ENCODE results near the gene MACROD2. TPM values are rescaled to one million over a fixed set of nuclear protein-coding genes. Genes with fewer than 3 reads are reported as not detected.

Gene MACROD2
- total RNA-seq, 4 donors from 2014 or later, result 2.1 to 28.1 (median 12.6) TPM

DNA sequence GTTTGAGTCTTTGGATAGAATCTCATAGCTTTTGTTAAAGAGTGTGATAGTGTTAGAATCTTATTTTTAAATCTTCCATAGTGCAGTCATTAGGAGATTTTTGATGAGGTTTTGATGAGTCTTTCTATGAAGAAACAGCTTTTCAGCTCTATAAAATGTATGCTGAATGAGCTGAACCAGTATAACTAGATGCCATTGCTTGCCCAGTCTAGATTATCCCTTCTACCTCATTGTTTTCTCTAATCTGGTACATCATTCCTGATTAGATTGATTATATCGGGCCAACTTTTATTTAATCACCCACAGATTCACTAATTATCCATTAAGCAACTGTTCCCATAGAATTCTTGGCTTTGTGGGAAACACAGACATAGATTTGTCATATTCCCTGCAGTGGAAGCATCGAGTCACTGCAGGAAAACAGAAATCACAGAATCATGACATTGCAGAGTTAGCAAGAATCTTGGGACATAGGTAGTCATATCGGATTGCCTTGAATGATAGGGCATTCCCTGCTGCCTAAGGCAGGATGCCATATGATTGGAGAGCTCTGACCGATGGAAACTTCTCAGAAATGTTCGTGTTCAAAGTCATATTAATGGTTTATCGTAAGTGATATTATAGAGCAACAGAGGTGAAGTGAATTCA is 1224.8 kb downstream of the MACROD2 start:
- no peaks in the 10 kb centered on the region for H3K4me1 ChIP-seq

DNA sequence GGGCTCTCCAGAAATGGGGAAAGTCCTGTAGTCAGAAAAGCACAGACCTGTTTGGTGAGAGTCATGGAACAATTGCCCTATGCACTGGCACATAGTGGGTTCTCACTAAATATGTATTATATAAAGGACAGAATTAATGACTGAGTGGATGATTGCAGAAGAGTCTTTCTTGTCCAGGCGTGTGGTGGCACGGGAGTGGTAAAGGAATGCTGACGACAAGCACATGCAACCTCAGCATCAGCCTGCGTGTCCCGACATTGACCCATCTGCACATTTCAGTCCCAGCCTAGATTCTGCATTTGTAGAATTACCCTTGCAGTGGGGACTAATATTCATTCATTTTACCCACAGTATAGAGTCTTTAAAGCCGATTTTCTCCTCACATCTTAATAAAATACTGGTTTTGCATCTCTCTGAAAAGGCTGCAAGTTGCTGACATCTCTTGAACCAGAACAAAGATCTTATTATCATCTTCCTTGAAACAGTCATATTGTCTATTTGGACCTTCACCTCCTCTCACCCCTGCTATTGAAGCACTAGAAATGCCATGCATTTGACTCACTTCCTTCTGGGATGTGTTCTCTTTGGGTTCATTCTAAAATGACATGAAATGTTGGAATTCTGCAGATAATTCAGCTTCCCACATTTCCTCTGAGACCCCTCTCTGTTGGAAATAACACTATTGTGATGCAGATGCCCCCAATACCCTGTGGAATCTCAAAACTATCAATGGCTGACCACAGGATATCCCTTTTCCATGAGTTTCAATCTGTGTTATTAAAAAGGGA is 1225.7 kb downstream of the MACROD2 start:
- H3K9me3 ChIP-seq, result no peaks in the 10 kb centered on the region
- H3K4me1 ChIP-seq, result no peaks in the 10 kb centered on the region
- DNase-seq, result no peak
- no peaks in the 10 kb centered on the region for H3K36me3 ChIP-seq
- H3K27me3 ChIP-seq, result no peaks in the 10 kb centered on the region
- intact Hi-C loops (cut with DNase I; ENCODE audit: low total_unique reads), result no loop called here
- no peak overlapping the region for H3K4me3 ChIP-seq
- H3K27ac ChIP-seq, result no peak overlapping the region
- TF ChIP-seq, protein P1, sequence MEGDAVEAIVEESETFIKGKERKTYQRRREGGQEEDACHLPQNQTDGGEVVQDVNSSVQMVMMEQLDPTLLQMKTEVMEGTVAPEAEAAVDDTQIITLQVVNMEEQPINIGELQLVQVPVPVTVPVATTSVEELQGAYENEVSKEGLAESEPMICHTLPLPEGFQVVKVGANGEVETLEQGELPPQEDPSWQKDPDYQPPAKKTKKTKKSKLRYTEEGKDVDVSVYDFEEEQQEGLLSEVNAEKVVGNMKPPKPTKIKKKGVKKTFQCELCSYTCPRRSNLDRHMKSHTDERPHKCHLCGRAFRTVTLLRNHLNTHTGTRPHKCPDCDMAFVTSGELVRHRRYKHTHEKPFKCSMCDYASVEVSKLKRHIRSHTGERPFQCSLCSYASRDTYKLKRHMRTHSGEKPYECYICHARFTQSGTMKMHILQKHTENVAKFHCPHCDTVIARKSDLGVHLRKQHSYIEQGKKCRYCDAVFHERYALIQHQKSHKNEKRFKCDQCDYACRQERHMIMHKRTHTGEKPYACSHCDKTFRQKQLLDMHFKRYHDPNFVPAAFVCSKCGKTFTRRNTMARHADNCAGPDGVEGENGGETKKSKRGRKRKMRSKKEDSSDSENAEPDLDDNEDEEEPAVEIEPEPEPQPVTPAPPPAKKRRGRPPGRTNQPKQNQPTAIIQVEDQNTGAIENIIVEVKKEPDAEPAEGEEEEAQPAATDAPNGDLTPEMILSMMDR (IDR thresholded peaks at IDR 0.05), result no peak
- no peak for TF ChIP-seq POLR2A (IDR thresholded peaks at IDR 0.05)

More for the DNA sequence above, 1224.8 kb downstream of the MACROD2 start:
- Histone ChIP-seq H3K9me3 (no peaks in the 10 kb centered on the region), H3K36me3 (no peaks in the 10 kb centered on the region), H3K4me3 (no peak overlapping the region), H3K27me3 (no peaks in the 10 kb centered on the region), H3K27ac (no peak overlapping the region)
- no peak for DNase-seq
- TF ChIP-seq POLR2A (IDR thresholded peaks at IDR 0.05), result no peak
- TF ChIP-seq, protein P1 (IDR thresholded peaks at IDR 0.05), result no peak
- intact Hi-C loops (cut with DNase I; ENCODE audit: low total_unique reads), result no loop called here

DNA sequence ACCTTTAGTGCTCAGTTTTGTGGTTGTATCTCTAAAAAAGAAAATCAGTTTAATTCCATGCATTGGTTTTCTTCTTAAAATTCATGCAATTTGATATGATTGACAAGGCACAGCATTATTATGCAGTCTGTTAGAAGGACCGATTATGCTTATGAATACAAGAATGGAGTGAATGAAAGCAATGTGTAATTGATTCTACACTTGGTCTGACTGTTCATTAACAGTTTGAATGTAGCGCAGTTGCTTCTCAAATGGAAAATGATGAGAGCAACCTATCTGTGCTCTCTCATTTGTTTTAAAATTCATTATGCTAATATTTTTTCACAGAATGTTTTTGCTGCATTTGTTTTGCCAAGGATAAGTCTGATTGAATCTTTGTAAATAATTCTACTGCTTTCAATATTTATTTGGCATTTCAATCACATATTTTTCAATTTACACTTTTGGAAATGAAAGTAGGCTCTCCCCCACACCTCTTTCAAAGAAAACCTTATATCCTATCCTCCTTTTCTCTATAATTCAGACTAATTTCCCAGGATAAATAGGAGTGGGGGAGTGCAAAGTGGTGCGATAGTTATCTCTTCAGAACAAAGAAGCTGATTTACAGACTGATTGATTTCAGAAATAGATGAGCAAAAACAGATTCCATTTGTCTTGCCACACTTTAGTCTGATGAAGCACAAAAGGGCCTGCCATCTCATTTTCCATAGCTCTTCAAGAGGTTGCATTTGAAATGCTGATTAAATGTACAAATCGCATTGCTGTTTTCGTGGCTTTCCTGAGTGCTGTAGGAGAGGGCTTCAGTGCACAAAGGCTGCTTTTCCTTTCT is 1227.4 kb downstream of the MACROD2 start:
- no peaks in the 10 kb centered on the region for H3K27me3 ChIP-seq
- TF ChIP-seq, protein P1 (IDR thresholded peaks at IDR 0.05), result no peak
- TF ChIP-seq POLR2A (IDR thresholded peaks at IDR 0.05), result no peak
- no peak overlapping the region for H3K27ac ChIP-seq
- DNase-seq, result no peak
- H3K4me1 ChIP-seq, result no peaks in the 10 kb centered on the region
- no peaks in the 10 kb centered on the region for H3K36me3 ChIP-seq
- no peaks in the 10 kb centered on the region for H3K9me3 ChIP-seq
- H3K4me3 ChIP-seq, result no peak overlapping the region
- intact Hi-C loops (cut with DNase I; ENCODE audit: low total_unique reads), result no loop called here

DNA sequence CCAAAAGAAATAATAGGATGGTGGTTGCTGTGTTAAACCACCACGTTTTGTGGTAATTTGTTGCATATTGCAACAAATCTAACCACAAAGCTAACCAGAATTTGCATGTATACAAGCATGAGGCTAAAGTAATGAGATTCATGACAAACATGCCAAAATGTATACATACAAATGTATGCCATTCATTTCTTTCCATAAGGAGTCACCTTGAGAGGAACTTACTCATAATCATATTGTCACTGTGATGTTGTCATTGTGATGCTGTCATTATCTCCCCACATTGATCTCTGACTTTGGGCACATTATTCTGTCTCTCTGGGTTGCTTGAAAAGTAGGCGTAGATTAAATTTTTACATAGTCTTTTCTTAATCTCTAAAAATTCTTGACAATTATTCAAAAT is 1228.9 kb downstream of the MACROD2 start:
- intact Hi-C loops (cut with DNase I; ENCODE audit: low total_unique reads), result no loop called here
- H3K4me3 ChIP-seq, result no peak overlapping the region

More for the DNA sequence above, 1228.9 kb downstream of the MACROD2 start:
- H3K36me3 ChIP-seq, result no peaks in the 10 kb centered on the region
- no peaks in the 10 kb centered on the region for H3K9me3 ChIP-seq
- no peak for TF ChIP-seq POLR2A (IDR thresholded peaks at IDR 0.05)
- TF ChIP-seq, protein P1 (IDR thresholded peaks at IDR 0.05), result no peak
- no peaks in the 10 kb centered on the region for H3K27me3 ChIP-seq
- no peak overlapping the region for H3K27ac ChIP-seq
- no peaks in the 10 kb centered on the region for H3K4me1 ChIP-seq
- no peak for DNase-seq

Measured in uterus (tissue), 4 donors.